ENCODE data around the gene MELK.

DNA sequence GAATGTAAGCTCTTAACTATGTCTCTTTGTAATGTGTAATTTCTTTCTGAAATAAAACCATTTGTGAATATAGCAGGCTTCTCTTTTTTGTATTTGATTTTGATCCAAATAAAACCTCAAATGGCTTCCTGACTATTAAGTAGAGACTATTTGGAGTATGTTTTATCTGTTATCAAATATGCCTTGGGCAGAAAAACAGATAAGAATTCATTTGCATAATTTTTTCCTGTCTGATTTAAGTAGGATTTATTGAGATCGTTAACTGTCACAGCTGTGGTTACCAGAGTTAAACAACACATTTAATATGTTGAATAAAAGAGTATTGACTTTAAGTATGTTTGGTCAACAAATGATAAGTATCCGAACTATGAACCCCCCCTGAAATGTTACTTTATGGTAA lies 104.9 kb downstream of the MELK start:
- TF ChIP-seq CTCF (IDR thresholded peaks at IDR 0.05) (no peak), POLR2A (IDR thresholded peaks at IDR 0.05) (no peak)

Measured in testis (tissue), 2 donors.